Limb (tissue), 2 donors: ENCODE results near the gene LTBR.
"Not testable (repeated sequence)": the region's sequence is repeated elsewhere in the genome, so short reads cannot be mapped to it uniquely, and the experiment has no call there.

Experiments
- DNase-seq, 2 donors: peaks; one replicate each; pipeline ENCODE4 v3.0.0-alpha.2; 2016; ENCODE audit errors: extremely low spot score in 2 of 2

The LTBR gene

GRCh38 chr12:6424866-6425265, 40.9 kb downstream of the LTBR start:
- DNase-seq = no peak

DNA sequence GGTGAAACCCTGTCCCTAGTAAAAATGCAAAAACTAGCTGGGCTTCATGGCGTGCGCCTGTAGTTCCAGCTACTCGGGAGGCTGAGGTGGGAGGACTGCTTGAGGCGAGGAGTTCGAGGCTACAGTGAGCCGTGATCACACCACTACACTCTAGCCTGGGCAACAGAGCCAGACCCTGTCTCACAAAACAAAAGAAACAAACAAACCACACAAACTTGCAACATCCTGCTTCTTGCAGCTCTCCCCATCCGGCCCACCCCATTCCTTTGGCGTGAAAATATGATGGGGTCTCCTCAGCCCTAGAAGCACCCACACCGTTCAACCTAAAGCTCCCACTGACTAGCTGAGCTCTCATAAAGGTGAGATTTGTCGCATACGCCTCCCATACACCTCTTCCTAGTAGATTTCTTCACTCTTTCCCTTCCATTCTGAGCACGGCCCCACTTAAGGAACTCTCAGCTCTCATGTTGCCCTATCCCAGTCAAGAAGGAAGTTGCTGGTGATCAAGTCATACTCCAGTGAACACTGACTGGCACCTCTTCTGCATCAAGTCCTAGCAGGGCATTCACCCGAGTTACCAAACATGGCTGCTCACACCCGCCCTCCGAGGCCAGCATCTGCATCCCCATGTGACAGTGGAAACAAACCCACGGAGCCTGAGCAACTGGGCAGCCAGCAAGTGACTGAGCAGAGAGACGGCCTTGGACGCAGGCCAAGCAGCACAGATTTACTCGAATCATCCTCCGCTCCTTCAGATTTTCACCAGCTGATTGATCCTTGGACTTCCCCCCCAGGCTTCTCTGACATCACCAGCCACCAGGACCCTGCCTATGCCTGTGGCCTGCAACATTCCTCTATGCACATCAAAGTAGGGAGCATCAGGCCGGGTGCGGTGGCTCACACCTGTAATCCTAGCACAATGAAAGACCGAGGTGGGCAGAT, 41.9 kb downstream of the LTBR start:
- no peak for DNase-seq

DNA sequence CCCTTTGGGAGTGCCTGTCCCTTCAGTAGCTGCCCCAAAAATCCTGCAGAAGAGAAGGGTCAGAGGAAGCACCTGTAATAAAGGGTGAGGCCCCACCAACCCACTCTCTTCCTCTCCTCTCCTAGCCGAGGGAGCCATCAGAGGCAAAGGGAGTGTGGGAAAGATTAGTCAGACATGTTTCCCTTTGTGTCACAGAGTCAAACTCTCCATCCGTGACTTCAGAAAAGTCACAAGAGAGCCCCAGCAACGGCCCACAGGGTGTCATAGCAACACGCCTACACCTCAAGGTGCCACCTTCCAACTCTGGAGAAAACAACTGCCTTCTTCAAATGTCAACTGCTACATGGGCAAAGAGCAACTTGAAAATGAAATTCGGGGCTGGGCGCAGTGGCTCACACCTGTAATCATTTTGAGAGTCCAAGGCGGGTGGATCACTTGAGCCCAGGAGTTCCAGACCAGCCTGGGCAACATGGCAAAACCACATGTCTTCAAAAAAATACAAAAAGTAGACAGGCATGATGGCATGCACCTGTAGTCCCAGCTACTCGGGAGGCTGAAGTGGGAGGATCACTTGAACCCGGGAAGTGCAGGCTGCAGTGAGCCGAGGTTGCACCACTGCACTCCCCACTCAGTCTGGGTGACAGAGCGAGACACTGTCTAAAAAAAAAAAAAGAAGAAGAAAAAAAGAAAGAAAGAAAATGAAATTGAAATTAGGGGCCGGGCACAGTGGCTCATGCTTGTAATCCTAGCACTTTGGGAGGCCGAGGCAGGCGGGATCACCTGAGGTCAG, 43.1 kb downstream of the LTBR start:
- no peak for DNase-seq

DNA sequence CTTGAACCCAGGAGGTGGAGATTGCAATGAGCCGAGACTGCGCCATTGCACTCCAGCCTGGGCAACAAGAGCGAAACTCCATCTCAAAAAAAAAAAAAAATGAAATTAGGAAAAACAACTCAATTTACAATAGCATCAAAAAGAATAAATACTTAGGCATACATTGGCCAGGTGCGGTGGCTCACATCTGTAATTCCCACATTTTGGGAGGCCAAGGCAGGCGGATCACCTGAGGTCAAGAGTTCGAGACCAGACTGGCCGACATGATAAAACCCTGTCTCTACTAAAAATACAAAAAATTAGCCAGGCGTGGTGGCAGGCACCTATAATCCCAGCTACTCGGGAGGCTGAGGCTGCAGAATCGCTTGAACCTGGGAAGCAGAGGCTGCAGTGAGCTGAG, 43.8 kb downstream of the LTBR start:
- DNase-seq = not testable (repeated sequence)

- no peak for DNase-seq
Observed at GRCh38 chr12:6428326-6428725, 44.4 kb downstream of the LTBR start.

GRCh38 chr12:6430124-6430989, 46.4 kb downstream of the LTBR start:
- no peak for DNase-seq

DNA sequence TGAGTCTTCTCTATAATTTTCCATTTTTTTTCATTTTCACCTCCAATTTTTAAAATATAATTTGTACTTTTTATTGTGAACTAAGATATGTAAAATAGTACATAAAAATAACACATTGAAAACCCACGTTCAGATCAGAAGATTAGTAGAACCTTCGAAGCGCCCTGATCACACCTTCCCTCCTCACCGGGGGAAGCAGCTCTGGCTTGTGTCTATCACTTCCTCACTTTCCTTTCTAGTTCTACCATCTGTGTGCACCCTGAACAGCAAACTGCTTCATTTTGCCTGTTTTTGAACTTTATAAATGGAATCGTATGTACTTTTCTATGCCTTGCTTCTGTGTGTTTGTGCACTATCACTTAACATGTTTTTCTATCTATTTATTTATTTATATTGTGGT, 49.0 kb downstream of the LTBR start:
- DNase-seq = no peak

DNA sequence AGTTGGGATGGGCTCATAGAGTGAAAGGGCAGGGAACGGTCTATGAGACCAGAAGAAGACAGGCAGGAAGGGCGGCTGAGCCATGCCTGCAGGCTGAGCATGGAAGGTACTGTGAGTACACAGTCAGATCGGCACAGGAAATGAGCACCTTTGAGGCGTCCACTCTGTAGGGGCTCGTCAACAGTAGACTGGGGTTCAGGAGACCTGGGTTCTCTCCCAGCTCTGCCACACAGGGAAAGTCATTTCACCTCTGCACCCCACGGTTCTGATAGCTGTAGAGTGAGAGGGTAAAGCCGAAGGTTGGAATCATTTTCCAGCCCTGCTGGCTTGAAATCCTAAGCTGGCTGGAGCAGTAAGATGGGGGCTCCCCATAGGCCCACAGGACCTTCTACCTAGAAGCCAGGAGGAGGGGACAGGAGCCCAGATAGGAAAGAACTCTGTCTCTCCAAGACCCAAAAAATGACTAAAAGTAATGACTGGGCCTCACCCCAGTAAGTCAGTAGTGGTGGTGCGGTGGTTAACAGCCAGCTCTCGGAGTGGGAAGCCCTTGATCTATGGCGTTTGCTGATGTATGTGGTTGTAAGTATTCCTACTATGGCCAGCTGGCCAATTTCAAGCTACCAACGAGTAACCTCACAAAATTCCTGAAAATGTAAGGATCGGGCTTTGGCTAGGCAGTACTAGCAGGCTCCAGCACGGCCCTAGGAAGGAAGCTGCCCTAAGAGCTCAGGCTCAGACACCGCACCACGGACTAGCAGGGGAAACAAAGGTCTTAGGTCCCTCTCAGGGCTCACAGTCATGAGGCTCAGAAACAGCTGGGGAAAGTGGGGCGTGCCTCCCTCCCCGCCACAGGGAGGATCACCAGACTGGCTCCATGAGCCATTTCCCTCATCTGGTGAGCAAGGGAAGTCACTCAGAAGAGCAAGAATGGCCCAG, 50.5 kb downstream of the LTBR start:
- DNase-seq = no peak

DNA sequence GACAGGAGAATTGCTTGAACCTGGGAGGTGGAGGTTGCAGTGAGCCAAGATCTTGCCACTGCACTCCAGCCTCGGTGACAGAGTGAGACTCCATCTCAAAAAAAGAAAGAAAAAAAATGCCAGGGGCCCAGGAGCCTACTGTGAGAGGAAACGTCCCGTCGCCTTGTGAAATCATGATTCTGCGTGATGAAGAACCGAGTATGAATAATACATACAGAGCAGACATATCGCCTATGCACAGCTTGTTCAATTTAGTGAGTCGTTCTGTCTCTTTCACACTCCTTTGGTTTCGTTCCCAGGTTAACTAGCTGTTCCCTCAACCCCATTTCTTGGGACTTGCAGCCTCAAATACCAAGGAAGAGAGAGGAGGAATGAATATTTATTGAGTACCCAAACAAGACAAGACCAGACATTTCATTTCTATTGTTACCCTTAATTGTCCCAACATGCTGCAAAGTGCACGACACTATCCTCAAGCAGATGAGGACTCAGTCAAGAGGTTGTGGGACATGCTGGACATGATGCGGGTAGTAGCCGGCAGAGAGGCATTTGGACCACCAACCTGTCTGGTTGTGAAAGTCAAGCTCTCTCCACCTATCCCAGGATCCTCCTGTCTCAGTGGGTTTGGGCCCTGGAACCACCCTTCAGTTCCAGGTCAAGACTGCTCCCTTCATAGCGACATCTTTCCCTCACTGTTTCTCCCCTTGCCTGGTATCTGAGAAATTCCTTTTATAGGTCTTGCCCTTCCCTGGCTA, 52.2 kb downstream of the LTBR start:
- DNase-seq = no peak

DNA sequence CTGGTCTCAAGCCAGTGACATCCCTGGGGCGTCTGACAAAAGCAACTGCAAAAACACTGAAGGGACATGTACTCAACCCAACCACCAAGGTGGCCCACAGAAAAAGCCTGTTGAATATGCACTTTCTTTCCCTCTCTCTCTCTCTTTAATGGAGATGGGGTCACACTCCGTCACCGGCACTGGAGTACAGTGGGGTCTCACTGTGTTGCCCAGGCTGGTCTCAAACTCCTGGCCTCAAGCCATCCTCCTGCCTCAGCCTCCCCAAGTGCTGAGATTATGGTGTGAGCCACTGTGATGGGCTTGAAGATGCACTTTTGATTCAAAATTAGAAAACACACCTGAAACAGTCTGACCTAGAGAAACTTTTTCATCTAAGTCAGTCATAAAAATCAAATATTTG, 53.6 kb downstream of the LTBR start:
- DNase-seq = no peak

- no peak for DNase-seq
Observed at GRCh38 chr12:6438345-6438744, 54.4 kb downstream of the LTBR start.

GRCh38 chr12:6440391-6440790, 56.4 kb downstream of the LTBR start:
- DNase-seq = no peak
